ENCODE results near the gene RBM44.
"Not testable (repeated sequence)": the region's sequence is repeated elsewhere in the genome, so short reads cannot be mapped to it uniquely, and the experiment has no call there.

The RBM44 gene

GRCh38 chr2:237858294-237859081, 59.9 kb downstream of the RBM44 start:
- DNase-seq, result peak; percentile 58

- no peak for DNase-seq
Observed at GRCh38 chr2:237859082-237859433, 60.5 kb downstream of the RBM44 start.

GRCh38 chr2:237859533-237860272, 61.1 kb downstream of the RBM44 start, which contains the start of gene RAMP1:
RAMP1 (plus strand) TSS chr2:237859623; CDS start chr2:237859676, 53 bp downstream.
- peak; percentile 58 for DNase-seq

- no peak for DNase-seq
Observed at GRCh38 chr2:237860273-237860935, 61.8 kb downstream of the RBM44 start.

GRCh38 chr2:237861875-237862527, 63.4 kb downstream of the RBM44 start:
- DNase-seq, result no peak

- peak; percentile 33 for DNase-seq
Observed at GRCh38 chr2:237862528-237862895, 63.9 kb downstream of the RBM44 start.

- no peak for DNase-seq
Observed at GRCh38 chr2:237863102-237863511, 64.5 kb downstream of the RBM44 start.

- peak; percentile 36 for DNase-seq
Observed at GRCh38 chr2:237863689-237864443, 65.3 kb downstream of the RBM44 start.

GRCh38 chr2:237864444-237864931, 65.9 kb downstream of the RBM44 start:
- DNase-seq, result peak; percentile 37

- DNase-seq, result peak; percentile 30
Observed at GRCh38 chr2:237864940-237865622, 66.5 kb downstream of the RBM44 start.

- DNase-seq, result peak; percentile 40
Observed at GRCh38 chr2:237865623-237866041, 67.1 kb downstream of the RBM44 start.

- peak; percentile 22 for DNase-seq
Observed at GRCh38 chr2:237866101-237866621, 67.6 kb downstream of the RBM44 start.

GRCh38 chr2:237867465-237867864, 68.9 kb downstream of the RBM44 start:
- no peak for DNase-seq

- not testable (repeated sequence) for DNase-seq
Observed at GRCh38 chr2:237868074-237868473, 69.5 kb downstream of the RBM44 start.

- peak; percentile 45 for DNase-seq
Observed at GRCh38 chr2:237868631-237869342, 70.2 kb downstream of the RBM44 start.

GRCh38 chr2:237869343-237870102, 70.9 kb downstream of the RBM44 start:
- DNase-seq, result peak; percentile 35

- DNase-seq, result peak; percentile 15
Observed at GRCh38 chr2:237870126-237870525, 71.5 kb downstream of the RBM44 start.

- DNase-seq, result peak; percentile 43
Observed at GRCh38 chr2:237870754-237871651, 72.4 kb downstream of the RBM44 start.
